Stimulated activated CD8-positive, alpha-beta memory T cell treated with anti-CD3 and anti-CD28 coated beads, Interleukin-4, amount 100 ng/mL, for 4 hours (primary cell): ENCODE data around the gene PDXK.
"Not testable (repeated sequence)": the region's sequence is repeated elsewhere in the genome, so short reads cannot be mapped to it uniquely, and the experiment has no call there.

Experiments used
- DNase-seq, 2 donors: peaks; one replicate each; pipeline ENCODE4 v3.0.0-alpha.2; 2020; ENCODE audit warnings: low read depth in 2 of 2, low spot score in 1 of 2

PDXK gene

DNA sequence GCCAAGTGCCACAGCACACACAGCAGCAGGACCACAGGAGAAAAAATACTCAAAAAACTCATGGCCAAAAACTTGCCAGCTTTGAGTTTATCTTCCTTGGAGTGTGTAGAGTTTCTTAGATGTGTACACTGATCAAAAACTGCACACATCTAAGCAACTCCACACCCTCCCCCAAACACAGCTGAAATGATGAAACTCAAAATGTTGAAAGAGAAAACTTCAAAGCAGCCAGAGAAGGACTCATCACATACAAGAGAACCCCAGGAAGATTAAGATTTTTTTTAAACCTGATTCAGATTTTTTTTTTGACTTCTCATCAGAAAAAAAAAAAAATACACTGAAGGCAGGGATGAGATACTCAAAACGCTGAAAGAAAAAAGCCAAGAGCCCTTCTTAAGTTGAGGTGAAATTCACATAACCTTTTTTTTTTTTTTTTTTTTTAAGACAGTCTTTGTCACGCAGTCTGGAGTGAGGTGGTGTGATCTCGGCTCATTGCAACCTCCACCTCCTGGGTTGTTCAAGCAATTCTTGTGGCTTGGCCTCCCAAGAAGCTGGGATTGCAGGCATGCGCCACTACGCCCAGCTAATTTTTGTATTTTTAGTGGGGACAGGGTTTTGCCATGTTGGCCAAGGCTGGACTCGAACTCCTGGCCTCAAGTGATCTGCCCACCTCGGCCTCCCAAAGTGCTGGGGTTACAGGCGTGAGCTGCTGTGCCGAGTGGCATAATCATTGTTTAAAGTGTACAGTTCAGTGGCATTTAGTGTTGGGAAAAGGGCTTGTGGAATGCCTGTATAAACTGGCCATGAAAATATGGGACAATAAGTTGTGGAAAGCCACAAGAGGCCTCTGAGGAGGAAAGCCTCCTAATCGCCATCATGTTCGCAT is 20.9 kb upstream of the PDXK start:
- DNase-seq = no peak

DNA sequence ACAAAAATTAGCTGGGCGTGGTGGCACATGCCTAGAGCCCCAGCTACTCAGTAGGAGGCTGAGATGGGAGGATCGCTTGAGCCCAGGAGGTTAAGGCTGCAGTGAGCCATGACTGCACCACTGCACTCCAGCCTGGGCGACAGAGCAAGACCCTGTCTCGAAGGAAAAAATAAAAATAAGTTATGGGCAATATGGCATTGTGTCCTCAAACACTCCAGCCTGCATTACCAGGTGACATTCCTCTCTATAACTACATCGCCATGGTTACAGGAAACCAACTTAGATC is 19.5 kb upstream of the PDXK start:
- DNase-seq = not testable (repeated sequence)

DNA sequence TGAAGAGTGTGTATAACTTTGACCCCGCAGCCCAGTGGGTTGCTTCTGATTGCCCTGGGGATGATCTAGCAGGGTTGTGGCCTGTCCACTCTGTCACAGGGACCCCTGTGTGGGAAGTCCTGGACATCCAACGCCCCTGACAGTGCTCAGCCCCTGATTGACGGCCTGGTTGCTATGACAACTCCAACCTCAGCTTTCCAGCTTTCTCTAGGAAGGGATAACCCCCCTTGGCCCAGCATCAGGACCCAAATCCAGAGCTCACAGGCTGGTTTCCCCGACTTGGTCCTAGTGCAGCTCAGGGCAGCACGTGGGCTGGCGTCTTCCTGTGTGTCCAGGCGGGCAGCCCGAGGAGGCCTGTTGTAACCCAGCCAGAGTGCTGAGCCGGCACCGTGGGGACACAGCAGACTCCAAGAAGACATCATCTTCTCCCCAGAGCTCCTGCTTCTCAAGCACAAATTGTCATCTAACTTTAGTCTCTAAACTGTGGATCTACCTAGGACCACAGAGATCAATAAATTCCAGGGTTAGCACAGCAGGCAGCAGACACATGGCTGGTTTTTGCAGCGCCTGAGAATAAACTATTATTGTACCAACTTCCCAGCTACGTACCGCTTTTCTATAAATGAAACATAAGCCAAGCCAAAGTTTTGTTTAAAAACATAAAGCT is 18.9 kb upstream of the PDXK start:
- no peak for DNase-seq

DNA sequence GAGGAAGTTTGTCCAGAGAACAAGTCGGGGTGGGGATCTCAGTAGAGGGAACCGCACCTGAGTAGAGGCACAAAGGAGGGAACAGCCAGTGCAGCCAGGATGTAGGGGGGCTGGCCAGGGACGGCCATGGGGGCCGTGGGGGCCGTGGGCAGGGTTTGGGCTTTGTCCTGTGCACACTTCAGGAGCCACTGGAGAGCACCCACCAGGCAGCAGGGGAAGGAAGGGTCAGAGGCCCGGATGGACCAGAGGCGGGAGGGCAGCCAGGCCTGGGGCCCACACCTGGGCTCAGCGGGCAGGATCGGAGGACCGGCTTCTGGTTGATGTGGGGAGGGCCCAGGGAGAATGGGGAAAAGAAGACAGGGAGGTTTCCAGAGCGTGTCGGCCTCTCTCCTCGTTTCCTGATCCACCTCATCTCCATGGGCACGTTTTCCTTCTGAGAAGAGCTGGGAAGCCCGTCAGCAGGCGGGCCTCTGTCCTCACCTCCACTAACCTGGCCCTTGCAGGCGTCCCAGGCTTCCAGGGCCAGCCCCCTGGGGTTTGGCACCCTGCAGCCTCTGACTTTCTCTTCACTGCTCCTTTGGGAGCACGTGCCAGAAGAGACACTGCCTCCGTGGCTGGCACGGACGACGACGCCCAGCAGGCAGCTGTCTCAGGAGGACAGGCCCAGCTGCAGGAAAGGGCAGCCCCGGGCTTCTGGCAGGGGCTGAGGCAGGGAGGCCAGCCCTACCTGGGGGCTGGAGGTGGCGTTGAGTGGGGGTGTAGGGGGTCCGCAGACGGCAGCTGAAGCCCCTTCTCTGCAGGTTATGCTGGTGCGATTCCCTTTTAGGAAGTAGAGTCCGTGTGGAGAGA is 16.8 kb upstream of the PDXK start:
- DNase-seq = no peak

DNA sequence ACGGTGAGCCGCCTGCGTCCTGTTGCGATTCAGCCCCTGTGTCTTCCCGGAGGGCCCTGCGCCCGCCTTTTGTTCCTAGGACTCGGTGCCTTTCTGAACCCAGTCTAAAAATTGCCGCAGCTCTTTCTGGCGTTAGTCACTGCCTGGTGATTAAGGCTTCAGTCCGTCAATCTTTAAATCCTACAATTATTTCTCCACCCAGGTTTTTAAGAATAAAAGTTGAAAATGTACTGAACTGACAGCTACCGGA is 16.2 kb upstream of the PDXK start:
- no peak for DNase-seq

DNA sequence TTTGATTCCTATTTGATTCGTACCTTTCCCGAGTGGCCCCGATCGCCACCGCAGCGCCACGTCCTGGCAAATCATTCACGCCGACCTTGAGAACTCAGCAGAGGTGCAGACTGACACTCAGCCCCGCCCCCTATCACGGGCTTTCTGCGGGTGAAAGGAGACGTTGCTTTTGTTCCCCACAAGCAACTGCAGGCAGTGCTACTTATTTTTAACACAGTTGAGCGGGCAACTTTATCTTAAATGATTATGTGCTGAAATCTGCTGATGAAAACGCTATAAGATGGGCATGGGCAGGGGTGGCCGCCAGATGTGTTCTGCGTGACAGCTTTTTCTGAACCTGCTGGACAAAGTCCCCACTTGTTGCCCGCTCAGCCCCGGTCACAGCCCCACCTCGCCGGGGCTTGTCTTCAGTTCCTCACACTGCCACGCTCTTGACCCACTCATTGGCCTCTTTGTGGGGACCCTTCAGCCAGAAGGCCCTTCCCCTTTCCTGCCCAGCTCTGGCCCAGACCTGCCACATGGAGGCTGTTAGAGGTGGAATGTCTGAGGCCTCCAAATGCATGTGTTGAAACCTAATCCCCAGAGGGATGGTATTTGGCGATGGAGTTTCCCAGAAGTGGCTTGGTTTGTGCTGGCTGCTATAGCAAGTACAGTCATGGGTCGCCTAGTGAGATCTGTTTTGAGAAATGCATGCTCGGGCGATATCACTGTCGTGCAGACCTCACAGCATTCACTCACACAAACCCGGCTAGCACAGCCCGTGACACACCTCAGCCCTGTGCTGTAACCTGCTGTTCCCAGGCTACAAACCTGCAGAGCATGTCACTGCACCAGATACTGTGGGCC is 15.7 kb upstream of the PDXK start:
- no peak for DNase-seq

DNA sequence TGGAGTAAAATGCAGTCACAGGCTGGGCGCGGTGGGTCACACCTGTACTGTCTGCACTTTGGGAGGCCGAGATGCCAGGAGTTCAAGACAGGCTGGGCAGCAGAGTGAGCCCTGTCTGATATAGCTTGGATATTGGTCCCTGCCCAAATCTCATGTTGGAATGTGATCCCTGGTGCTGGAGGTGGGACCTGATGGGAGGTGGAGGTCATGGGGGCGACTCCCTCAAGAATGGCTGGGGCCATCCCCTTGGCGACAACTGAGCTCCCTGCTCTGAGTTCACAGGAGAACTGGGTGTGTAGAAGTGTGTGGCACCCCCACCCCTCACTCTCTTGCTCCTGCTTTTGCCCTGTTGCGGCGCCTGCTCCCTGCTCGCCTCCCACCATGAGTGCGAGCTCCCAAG is 11.5 kb upstream of the PDXK start:
- DNase-seq = no peak

DNA sequence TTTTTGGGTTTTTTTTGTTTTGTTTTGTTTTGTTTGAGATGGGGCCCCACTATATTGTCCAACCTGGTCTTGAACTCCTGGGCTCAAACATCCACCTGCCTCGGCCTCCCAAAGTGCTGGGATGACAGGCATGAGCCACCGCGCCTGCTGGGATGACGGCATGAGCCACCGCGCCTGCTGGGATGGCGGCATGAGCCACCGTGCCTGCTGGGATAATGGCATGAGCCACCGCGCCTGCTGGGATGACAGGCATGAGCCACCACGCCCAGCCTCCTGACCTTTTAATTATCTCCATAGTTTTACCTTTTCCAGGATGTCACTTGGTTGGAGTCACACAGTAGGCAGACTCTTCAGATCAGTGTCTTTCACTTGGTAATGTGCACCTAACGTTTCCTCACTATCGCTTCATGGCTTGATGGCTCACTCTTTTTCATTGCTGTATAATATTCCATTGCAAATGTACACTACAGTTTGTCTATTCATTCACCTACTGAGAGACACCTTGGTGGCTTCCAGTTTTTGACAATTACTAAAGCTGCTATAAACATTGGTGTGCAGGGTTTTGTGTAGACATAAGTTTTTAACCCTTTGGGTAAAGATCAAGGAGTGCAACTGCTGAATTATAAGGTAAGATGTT is 10.1 kb upstream of the PDXK start:
- DNase-seq = no peak

DNA sequence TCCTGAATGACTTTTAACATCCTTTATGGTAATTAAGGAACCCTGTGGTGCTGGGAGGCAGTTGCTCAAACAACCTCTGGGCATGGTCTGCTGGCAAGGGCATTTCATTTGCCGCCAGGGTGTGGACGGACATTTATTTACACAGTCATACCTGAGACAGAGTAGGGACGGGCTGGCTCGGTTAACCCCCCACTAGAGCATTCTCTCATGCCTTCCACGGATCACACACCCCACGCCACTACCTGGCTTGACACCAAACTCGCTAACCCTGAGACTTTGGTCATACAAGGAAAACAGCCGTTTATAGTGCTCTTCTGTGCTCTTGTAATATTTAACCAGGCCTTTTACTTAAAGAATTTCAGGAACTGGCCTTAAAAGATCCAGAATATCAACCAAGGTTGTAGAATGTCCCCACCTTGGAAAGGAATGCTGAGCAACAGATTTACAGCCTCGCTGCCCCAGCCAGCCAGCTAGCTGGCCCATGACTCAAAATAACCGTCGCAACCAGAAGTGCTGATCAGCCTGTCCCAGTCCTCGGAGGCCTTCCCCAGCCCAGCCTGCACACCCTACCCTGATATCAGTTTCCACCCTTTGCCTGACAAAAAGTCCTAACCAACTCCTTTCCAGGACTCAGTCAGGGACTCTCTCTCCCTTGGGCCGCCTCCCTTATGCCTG is 6.5 kb upstream of the PDXK start:
- no peak for DNase-seq

DNA sequence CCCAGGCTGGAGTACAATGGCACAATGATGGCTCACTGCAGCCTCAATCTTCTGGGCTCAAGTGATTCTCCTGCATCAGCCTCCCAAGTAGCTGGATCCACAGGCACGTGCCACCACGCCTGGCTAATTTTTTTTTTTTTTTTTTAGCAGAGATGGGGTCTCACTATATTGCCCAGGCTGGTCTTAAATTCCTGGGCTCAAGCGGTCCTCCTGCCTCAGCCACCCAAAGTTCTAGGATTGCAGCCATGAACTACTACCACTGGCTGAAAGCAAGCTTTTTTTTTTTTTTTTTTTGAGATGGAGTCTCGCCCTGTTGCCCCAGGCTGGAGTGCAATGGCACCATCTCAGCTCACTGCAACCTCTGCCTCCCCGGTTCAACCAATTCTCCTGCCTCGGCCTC is 5.8 kb upstream of the PDXK start:
- DNase-seq = not testable (repeated sequence)

DNA sequence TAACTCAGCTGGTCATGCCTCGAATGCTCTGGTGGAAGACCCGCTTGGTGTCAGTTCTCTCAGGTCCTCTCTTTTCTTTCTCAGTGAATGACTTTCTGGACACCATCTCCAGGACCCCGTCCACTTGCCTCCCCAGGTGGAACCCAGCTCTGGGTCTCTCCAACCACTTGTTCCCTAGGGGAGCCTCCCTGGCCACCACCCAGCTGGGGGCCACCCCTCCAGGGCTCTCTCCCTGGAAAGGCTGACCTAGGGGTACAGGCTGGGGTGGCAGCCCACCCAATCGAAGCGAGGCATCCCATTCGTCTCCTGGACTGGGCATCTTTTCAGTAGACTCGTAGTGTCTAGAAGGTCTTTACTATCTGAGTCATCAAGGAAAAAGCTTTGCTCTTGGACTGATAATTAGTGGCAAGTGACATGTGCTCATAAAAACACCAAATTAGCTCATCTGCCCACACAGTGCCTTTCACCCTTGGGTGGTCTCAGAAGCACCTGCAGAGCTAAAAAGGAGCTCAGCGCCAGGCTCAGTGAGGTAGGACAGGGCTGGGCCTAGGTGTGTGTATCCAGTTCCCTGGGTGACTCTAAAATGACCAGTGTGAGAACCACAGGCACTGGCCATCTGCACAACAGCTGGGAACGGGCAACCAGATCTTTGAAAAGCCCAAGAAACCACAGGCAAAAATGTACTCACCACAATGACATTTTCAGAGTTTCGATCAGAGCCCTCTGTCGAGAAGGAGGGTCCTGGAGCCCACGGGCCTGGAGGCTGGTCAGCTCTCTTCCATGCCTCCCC is 2.4 kb upstream of the PDXK start:
- no peak for DNase-seq

DNA sequence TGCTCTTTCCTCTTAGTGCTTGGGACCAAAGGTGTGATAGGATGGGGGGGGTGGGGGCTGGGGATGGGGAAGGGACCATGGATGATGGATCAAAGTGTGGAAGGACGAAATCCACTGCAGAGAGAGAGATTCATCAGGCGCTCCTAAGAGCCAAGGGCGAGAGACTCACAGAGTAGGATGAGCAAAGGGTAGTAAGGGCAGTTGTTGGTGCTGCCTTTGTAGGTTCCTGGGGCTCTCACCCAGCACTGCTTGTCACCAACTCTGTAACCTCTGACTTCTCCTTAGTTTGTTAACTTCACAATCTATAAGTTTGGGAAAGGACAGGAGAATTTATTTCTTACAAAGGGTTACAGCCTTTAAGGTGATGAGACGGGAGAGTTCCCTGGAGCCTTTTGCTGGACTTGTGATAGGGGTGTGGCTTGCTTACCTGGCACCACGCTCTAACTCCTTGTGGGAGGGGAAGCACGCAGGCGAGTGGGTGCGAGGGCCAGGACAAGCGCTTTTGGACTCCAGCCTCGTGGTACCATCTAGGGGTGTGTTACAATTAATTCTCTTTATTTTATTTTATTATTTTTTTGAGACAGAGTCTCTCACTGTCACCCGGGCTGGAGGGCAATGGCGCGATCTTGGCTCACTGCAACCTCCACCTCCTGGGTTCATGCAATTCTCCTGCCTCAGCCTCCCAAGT is 1.6 kb upstream of the PDXK start:
- DNase-seq = no peak

DNA sequence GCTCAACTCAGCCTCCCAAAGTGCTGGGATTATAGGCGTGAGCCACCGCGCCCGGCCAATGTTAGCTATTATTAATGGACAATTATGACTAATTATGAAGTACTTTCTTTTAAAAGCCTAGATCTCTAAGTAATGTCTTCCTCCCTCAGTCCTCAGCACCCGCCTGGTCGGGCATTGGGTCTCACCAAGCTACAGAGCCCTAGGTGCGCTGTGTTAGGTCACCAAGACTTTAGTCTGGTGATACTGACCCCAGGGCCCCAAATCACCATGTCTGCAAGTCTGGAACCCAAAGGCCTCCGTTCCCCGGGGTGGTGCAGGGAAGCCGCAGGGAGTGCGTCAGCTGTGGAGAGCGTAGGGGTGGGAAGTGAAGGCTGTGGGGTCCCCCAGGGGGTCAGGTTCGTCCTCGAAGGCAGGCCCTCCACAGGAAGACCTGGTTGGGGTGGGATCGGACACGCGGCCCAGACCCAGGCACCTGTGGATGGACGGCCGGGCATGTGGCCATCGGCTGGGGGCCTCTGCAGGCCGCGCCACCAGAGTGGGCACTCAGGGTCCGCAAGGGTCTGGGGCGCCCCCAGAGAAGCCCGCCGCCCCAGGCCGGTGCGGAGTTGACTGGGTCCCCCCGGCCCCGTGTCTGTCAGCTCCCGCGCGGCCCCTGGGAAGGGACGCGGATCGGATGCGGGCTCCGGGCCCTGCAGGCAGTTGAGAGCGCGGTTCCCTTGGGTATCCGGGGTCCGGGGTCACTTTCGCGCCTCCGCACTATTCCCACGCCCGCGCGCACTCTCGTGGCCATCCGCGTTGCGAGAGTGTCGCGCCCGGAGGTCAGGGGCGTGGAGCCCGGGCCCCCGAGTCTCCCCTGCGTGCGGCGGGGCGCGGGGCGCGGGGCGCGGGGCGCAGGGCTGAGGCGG is 710 bp upstream of the PDXK start:
- no peak for DNase-seq

DNA sequence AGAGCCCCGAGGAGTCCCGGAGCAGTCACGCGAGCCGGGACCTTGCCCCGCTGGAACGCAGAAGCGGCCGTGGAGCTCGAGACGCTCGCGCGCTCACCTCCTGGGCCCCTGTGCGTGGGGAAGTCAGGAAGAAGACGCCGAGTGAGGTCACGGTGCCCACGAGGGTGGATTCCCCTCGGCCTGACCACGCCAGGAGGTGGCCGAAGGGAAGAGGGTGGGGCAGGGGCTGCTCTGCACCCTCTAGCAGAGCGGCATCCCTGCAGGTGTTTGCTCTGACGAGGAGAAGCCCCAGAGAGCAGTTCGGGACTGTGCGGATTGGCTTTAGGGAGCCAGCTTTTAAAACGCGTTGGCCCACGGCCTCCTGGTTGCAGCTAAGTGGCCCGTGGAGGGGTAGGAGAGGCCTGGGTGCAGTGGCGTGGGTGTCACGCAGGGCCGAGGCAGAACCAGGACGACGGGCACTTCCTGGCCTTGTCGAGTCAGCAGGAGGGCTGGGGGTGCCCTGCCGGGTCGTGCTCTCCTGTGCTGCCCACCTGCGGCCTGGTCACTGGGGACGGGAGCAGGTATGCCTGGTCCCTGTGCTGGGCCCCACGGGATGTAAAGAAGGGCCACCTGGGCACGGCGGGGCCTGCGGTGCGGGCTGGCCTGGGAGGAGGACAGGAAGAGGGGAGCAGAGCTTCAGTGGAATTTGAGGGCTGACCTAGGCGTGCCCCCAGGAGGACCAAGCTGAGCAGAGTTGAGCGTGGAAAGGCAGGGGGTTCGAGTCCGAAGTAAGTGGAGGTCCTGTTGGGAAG is 1.0 kb downstream of the PDXK start:
- no peak for DNase-seq

DNA sequence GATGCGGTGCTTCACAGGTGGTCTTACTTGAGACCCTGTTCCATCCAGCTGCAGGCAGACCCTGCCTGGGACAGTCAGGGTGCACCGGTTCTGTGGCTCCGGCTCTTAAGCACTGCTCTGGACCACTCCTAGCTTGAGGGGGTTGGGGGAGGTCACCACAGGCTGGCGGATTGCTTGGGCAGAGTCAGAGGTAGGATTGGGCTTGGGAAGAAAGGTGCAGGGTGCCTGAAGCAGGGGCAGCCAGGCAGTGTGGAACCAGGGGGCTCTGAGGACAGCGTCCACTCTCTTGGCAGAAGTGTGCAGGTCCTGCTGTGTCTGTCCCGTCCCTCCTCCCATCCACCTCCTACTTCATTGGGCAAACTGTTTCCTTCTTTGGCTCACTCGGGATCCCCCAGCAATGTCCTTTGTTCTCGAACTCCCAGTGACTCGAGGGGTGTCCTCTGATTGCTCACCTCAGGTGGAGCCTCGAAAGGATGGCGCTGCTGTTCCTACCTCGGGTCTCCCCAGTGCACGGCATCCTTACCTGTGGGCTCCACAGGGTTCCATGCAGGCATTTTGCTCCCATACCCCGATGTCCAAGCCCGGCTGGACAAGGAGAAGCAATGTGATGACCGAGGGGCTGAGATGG is 1.7 kb downstream of the PDXK start:
- DNase-seq = no peak

DNA sequence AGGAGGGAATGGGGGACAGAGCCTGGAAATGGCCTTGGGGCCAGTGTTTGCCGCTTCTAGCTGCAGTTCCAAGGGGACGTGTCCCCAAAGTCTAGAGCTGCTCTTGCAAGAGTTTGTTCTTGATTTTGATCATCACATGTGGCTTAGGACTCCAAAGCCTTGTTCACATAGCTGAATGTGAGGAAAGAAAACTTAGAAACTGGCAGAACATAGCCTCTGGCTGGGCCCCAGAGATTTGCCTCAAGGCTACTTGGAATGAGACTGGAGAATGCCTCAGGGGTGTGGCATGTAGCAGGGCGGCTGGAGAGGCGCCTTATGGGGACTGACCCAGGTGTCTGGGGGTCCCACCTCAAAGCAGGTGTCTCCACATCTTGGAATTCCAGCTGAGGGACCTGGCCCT is 2.3 kb downstream of the PDXK start:
- DNase-seq = no peak

DNA sequence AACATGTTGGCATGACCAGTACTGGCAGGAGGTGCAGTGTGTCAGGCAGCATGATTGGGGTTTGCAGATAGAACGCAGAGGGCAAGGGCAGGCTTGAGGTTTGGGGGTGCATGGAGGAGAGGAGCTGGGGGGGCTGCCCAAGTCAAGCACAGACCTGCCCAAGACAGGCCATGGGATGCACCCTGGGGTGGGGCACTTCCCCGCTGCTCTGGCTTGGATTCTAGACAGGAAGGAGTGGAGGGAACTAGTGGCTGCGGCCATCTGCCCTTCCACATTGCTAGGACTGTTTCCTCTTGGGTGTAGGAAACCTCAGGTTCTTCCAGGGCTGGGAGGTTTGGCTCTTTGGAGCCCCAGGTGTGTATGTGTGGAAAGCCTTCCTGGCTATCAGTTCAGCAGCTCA is 3.0 kb downstream of the PDXK start:
- DNase-seq = no peak
